NCI-H146 treated with DMSO at 0.1 percent for 48 hours (cell line): ENCODE results near the gene DGAT2.
A peak's percentile ranks its signal among the peaks of the same experiment; 100 is the strongest.

ENCODE experiments used
- DNase-seq: peaks from one replicate; lab custom pipeline; 2025; ENCODE audit not compliant: unreplicated experiment; lab: John Stamatoyannopoulos, UW

The DGAT2 gene

GRCh38 chr11:75777461-75778110 lies 9.0 kb downstream of the DGAT2 start:
- DNase-seq = no peak

- no peak for DNase-seq
Measured at GRCh38 chr11:75778962-75779361, 10.4 kb downstream of the DGAT2 start.

- DNase-seq = no peak
Measured at GRCh38 chr11:75779960-75780359, 11.4 kb downstream of the DGAT2 start.

- DNase-seq = no peak
Measured at GRCh38 chr11:75780888-75781287, 12.3 kb downstream of the DGAT2 start.

- no peak for DNase-seq
Measured at GRCh38 chr11:75781296-75781695, 12.7 kb downstream of the DGAT2 start.

- no peak for DNase-seq
Measured at GRCh38 chr11:75781831-75782230, 13.3 kb downstream of the DGAT2 start.

- no peak for DNase-seq
Measured at GRCh38 chr11:75782540-75783263, 14.1 kb downstream of the DGAT2 start.

- DNase-seq = no peak
Measured at GRCh38 chr11:75783416-75784084, 15.0 kb downstream of the DGAT2 start.

GRCh38 chr11:75784085-75784478 lies 15.5 kb downstream of the DGAT2 start:
- no peak for DNase-seq

- DNase-seq = no peak
Measured at GRCh38 chr11:75784506-75784905, 15.9 kb downstream of the DGAT2 start.

- DNase-seq = no peak
Measured at GRCh38 chr11:75785187-75785586, 16.6 kb downstream of the DGAT2 start.

- no peak for DNase-seq
Measured at GRCh38 chr11:75786101-75786736, 17.6 kb downstream of the DGAT2 start.

- no peak for DNase-seq
Measured at GRCh38 chr11:75789521-75789920, 20.9 kb downstream of the DGAT2 start.

- no peak for DNase-seq
Measured at GRCh38 chr11:75790986-75791385, 22.4 kb downstream of the DGAT2 start.

- DNase-seq = peak; percentile 55
Measured at GRCh38 chr11:75792127-75792731, 23.7 kb downstream of the DGAT2 start.

GRCh38 chr11:75792997-75793800 lies 24.6 kb downstream of the DGAT2 start:
- no peak for DNase-seq

GRCh38 chr11:75793966-75794365 lies 25.4 kb downstream of the DGAT2 start:
- no peak for DNase-seq

GRCh38 chr11:75795276-75796090 lies 26.9 kb downstream of the DGAT2 start:
- no peak for DNase-seq

- DNase-seq = no peak
Measured at GRCh38 chr11:75796091-75796435, 27.5 kb downstream of the DGAT2 start.

GRCh38 chr11:75797116-75797515 lies 28.5 kb downstream of the DGAT2 start:
- DNase-seq = no peak
